Mesenchymal stem cell (in vitro differentiated cells and primary cell): ENCODE measurements around the gene FAT4.

Experiments used
- DNase-seq: peaks from one replicate; pipeline ENCODE4 v3.0.0-alpha.2; 2013
- H2AFZ ChIP-seq: one replicate; pipeline ENCODE4 v1.6.1; 2013; ENCODE audit warnings: low read depth, mild to moderate bottlenecking, control low read depth, inconsistent platforms, low read length, moderate library complexity
- H2AK5ac ChIP-seq: 2 replicates; pipeline ENCODE4 v1.6.1; 2013; ENCODE audit warnings: low read length, moderate library complexity, mild to moderate bottlenecking, inconsistent platforms; ENCODE audit not compliant: severe bottlenecking
- H2BK120ac ChIP-seq: one replicate; pipeline ENCODE4 v1.6.1; 2013; ENCODE audit warnings: low read depth, mild to moderate bottlenecking, inconsistent platforms, low read length, moderate library complexity
- H2BK12ac ChIP-seq, 2 experiments: one replicate each; pipeline ENCODE4 v1.6.1; 2013; ENCODE audit warnings: inconsistent platforms in 2 of 2, low read length in 2 of 2, mild to moderate bottlenecking in 2 of 2, moderate library complexity in 2 of 2, control low read depth in 1 of 2
- H2BK15ac ChIP-seq: one replicate; pipeline ENCODE4 v1.6.1; 2013; ENCODE audit warnings: mild to moderate bottlenecking, low read depth, inconsistent platforms; ENCODE audit not compliant: poor library complexity, severe bottlenecking
- H2BK5ac ChIP-seq: 2 replicates; pipeline ENCODE4 v1.6.1; 2013; ENCODE audit warnings: low read depth, mild to moderate bottlenecking, low read length, control low read depth, inconsistent platforms; ENCODE audit not compliant: poor library complexity, severe bottlenecking
- H3K14ac ChIP-seq, 2 experiments: one replicate each; pipeline ENCODE4 v1.6.1; 2013; ENCODE audit warnings: inconsistent platforms in 2 of 2, low read length in 2 of 2, control low read depth in 1 of 2, mild to moderate bottlenecking in 1 of 2, moderate library complexity in 1 of 2
- H3K18ac ChIP-seq, 2 experiments: one replicate each; pipeline ENCODE4 v1.6.1; 2013; ENCODE audit warnings: inconsistent platforms in 2 of 2, low read length in 2 of 2, control low read depth in 1 of 2, low read depth in 1 of 2, mild to moderate bottlenecking in 1 of 2
- H3K23ac ChIP-seq, 2 experiments: one replicate each; pipeline ENCODE4 v1.6.1; 2013; ENCODE audit warnings: inconsistent platforms in 2 of 2, low read length in 2 of 2, mild to moderate bottlenecking in 2 of 2, moderate library complexity in 2 of 2, control low read depth in 1 of 2
- H3K27ac ChIP-seq: 2 replicates; pipeline ENCODE4 v1.5.1; 2013; ENCODE audit warnings: mild to moderate bottlenecking, moderate library complexity, low read length, control low read depth, inconsistent platforms; ENCODE audit not compliant: poor library complexity, severe bottlenecking
- H3K27me3 ChIP-seq, 2 experiments: 2 replicates each; pipeline versions ENCODE4 v1.6.1 to v1.7.0; 2013; ENCODE audit warnings: low read length in 2 of 2, mild to moderate bottlenecking in 2 of 2, moderate library complexity in 2 of 2, control low read depth in 1 of 2, inconsistent platforms in 1 of 2; ENCODE audit not compliant: control insufficient read depth in 1 of 2, insufficient read depth in 1 of 2
- H3K36me3 ChIP-seq, 2 experiments: 2 replicates each; pipeline versions ENCODE4 v1.6.1 to v1.7.0; 2013; ENCODE audit warnings: low read length in 2 of 2, control low read depth in 1 of 2, inconsistent platforms in 1 of 2, low read depth in 1 of 2, mild to moderate bottlenecking in 1 of 2; ENCODE audit not compliant: insufficient read depth in 2 of 2, control insufficient read depth in 1 of 2
- H3K4ac ChIP-seq, 2 experiments: one replicate each; pipeline ENCODE4 v1.6.1; 2013; ENCODE audit warnings: inconsistent platforms in 2 of 2, low read length in 2 of 2, mild to moderate bottlenecking in 2 of 2, moderate library complexity in 2 of 2, control low read depth in 1 of 2, low read depth in 1 of 2
- H3K4me1 ChIP-seq: 2 replicates; pipeline ENCODE4 v1.6.1; 2013; ENCODE audit warnings: low read depth, low read length, control low read depth; ENCODE audit not compliant: control insufficient read depth, insufficient read depth
- H3K4me2 ChIP-seq: 2 replicates; pipeline ENCODE4 v1.6.1; 2013; ENCODE audit warnings: low read length, mild to moderate bottlenecking, inconsistent platforms; ENCODE audit not compliant: poor library complexity, severe bottlenecking
- H3K4me3 ChIP-seq, 2 experiments: 2 replicates each; pipeline versions ENCODE4 v1.5.1 to v1.7.0; 2013; ENCODE audit warnings: low read length in 2 of 2, mild to moderate bottlenecking in 2 of 2, control low read depth in 1 of 2, low read depth in 1 of 2; ENCODE audit not compliant: insufficient read depth in 1 of 2
- H3K79me1 ChIP-seq: replicated peaks from 2 replicates; pipeline ENCODE4 v1.6.1; 2013; ENCODE audit warnings: mild to moderate bottlenecking, control low read depth, low read length, inconsistent platforms; ENCODE audit not compliant: poor library complexity, severe bottlenecking
- H3K9ac ChIP-seq: 2 replicates; pipeline ENCODE4 v1.7.0; 2013; ENCODE audit warnings: mild to moderate bottlenecking, low read length, moderate library complexity
- H3K9me3 ChIP-seq: 2 replicates; pipeline ENCODE4 v1.7.0; 2013; ENCODE audit warnings: mild to moderate bottlenecking, low read length; ENCODE audit not compliant: control insufficient read depth
- H4K8ac ChIP-seq: one replicate; pipeline ENCODE4 v1.6.1; 2013; ENCODE audit warnings: inconsistent platforms, mild to moderate bottlenecking, low read length, moderate library complexity
- H4K91ac ChIP-seq: one replicate; pipeline ENCODE4 v1.6.1; 2013; ENCODE audit warnings: mild to moderate bottlenecking, low read length, inconsistent platforms
- WGBS: methylation state at CpG from one replicate; pipeline ENCODE4 v1.1.7; 2013; ENCODE audit warnings: mixed read lengths; 5-methylcytosine and 5-hydroxymethylcytosine counted together

FAT4 gene

GRCh38 chr4:125357675-125358074 is 42.9 kb downstream of the FAT4 start:
- Histone ChIP-seq H3K36me3 (no peaks in the 10 kb centered on the region), H2AFZ (no peak overlapping the region), H3K4me1 (no peaks in the 10 kb centered on the region), H3K79me1 (peaks cover 3% of the 10 kb centered on the region), H2BK12ac (no peak overlapping the region), H3K18ac (no peak overlapping the region), H3K9ac (no peak overlapping the region), H4K91ac (no peak overlapping the region), H3K4ac (no peak overlapping the region), H2BK15ac (no peak overlapping the region), H3K14ac (no peak overlapping the region), H3K27me3 (no peaks in the 10 kb centered on the region), H2BK120ac (no peak overlapping the region), H3K4me2 (no peak overlapping the region), H4K8ac (no peak overlapping the region), H2BK5ac (no peak overlapping the region), H2AK5ac (no peak overlapping the region), H3K27ac (no peak overlapping the region), H3K23ac (no peak overlapping the region), H3K4me3 (no peak overlapping the region), H3K9me3 (no peaks in the 10 kb centered on the region)
- 0% methylated on average over 1 of the region's 4 CpGs for WGBS
- no peak for DNase-seq

GRCh38 chr4:125358453-125358852 is 43.7 kb downstream of the FAT4 start:
- H3K27ac ChIP-seq = no peak overlapping the region
- no peaks in the 10 kb centered on the region for H3K27me3 ChIP-seq
- H3K4ac ChIP-seq = no peak overlapping the region
- H3K4me2 ChIP-seq = no peak overlapping the region
- no peak overlapping the region for H2BK120ac ChIP-seq
- no peak overlapping the region for H3K23ac ChIP-seq
- no peak overlapping the region for H2AFZ ChIP-seq
- no peak overlapping the region for H3K18ac ChIP-seq
- no peaks in the 10 kb centered on the region for H3K4me1 ChIP-seq
- H3K14ac ChIP-seq = no peak overlapping the region
- no peak overlapping the region for H2BK15ac ChIP-seq
- H4K91ac ChIP-seq = peak overlapping the region; percentile 39
- no peak overlapping the region for H2BK5ac ChIP-seq
- H3K9me3 ChIP-seq = no peaks in the 10 kb centered on the region
- no peak overlapping the region for H4K8ac ChIP-seq
- H3K36me3 ChIP-seq = no peaks in the 10 kb centered on the region
- no peak overlapping the region for H3K9ac ChIP-seq
- no peak overlapping the region for H2BK12ac ChIP-seq
- H3K79me1 ChIP-seq = peaks cover 3% of the 10 kb centered on the region
- 88% methylated on average over 6 of the region's 6 CpGs for WGBS
- no peak overlapping the region for H3K4me3 ChIP-seq
- DNase-seq = no peak
- H2AK5ac ChIP-seq = no peak overlapping the region

- no CpG with 5 or more reads among the region's 3 CpGs for WGBS
- Histone ChIP-seq H3K36me3 (no peaks in the 10 kb centered on the region), H2BK5ac (no peak overlapping the region), H3K4ac (no peak overlapping the region), H3K79me1 (peaks cover 3% of the 10 kb centered on the region), H2AK5ac (no peak overlapping the region), H4K91ac (no peak overlapping the region), H3K27ac (no peak overlapping the region), H3K18ac (no peak overlapping the region), H3K9ac (peak overlapping the region; percentile 36), H3K4me2 (no peak overlapping the region), H3K23ac (no peak overlapping the region), H2BK15ac (no peak overlapping the region), H2AFZ (no peak overlapping the region), H3K4me3 (no peak overlapping the region), H3K9me3 (no peaks in the 10 kb centered on the region), H3K4me1 (no peaks in the 10 kb centered on the region), H2BK12ac (no peak overlapping the region), H3K14ac (no peak overlapping the region), H3K27me3 (no peaks in the 10 kb centered on the region), H4K8ac (no peak overlapping the region), H2BK120ac (no peak overlapping the region)
- DNase-seq = no peak
Measured at GRCh38 chr4:125359363-125359762, 44.6 kb downstream of the FAT4 start.

GRCh38 chr4:125359960-125360634 is 45.3 kb downstream of the FAT4 start:
- Histone ChIP-seq H4K8ac (no peak overlapping the region), H3K4me1 (no peaks in the 10 kb centered on the region), H3K23ac (no peak overlapping the region), H3K18ac (no peak overlapping the region), H2BK5ac (no peak overlapping the region), H2BK15ac (no peak overlapping the region), H2BK120ac (no peak overlapping the region), H3K4ac (no peak overlapping the region), H3K4me2 (no peak overlapping the region), H2BK12ac (no peak overlapping the region), H3K14ac (no peak overlapping the region), H3K27me3 (no peaks in the 10 kb centered on the region), H3K27ac (no peak overlapping the region), H2AK5ac (no peak overlapping the region), H3K9ac (peak overlapping the region; percentile 36), H3K4me3 (no peak overlapping the region), H2AFZ (no peak overlapping the region), H3K9me3 (no peaks in the 10 kb centered on the region), H3K36me3 (no peaks in the 10 kb centered on the region), H3K79me1 (peaks cover 3% of the 10 kb centered on the region), H4K91ac (no peak overlapping the region)
- DNase-seq = no peak
- 84% methylated on average over 8 of the region's 8 CpGs for WGBS
